ENCODE results near the gene OR6C4.
"Not testable (repeated sequence)": the region's sequence is repeated elsewhere in the genome, so short reads cannot be mapped to it uniquely, and the experiment has no call there.

The OR6C4 gene

GRCh38 chr12:55548756-55549155, 646 bp upstream of the OR6C4 start:
- ATAC-seq (ENCODE audit: low read depth): no peak
- no peaks in the 10 kb centered on the region for H3K36me3 ChIP-seq (ENCODE audit: low read depth)
- H3K27ac ChIP-seq (ENCODE audit: poor library complexity, severe bottlenecking): no peak overlapping the region
- H3K27me3 ChIP-seq (ENCODE audit: insufficient read depth, poor library complexity, severe bottlenecking): peaks cover 13% of the 10 kb centered on the region
- H3K4me1 ChIP-seq (ENCODE audit: insufficient read depth, poor library complexity, severe bottlenecking): no peaks in the 10 kb centered on the region
- TF ChIP-seq, protein P1, sequence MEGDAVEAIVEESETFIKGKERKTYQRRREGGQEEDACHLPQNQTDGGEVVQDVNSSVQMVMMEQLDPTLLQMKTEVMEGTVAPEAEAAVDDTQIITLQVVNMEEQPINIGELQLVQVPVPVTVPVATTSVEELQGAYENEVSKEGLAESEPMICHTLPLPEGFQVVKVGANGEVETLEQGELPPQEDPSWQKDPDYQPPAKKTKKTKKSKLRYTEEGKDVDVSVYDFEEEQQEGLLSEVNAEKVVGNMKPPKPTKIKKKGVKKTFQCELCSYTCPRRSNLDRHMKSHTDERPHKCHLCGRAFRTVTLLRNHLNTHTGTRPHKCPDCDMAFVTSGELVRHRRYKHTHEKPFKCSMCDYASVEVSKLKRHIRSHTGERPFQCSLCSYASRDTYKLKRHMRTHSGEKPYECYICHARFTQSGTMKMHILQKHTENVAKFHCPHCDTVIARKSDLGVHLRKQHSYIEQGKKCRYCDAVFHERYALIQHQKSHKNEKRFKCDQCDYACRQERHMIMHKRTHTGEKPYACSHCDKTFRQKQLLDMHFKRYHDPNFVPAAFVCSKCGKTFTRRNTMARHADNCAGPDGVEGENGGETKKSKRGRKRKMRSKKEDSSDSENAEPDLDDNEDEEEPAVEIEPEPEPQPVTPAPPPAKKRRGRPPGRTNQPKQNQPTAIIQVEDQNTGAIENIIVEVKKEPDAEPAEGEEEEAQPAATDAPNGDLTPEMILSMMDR (IDR thresholded peaks at IDR 0.05; ENCODE audit: poor library complexity, severe bottlenecking): no peak
- no peak for DNase-seq (ENCODE audit: low spot score)
- H3K4me3 ChIP-seq (ENCODE audit: severe bottlenecking): no peak overlapping the region
- H3K9me3 ChIP-seq (ENCODE audit: severe bottlenecking): peaks cover 4% of the 10 kb centered on the region

DNA sequence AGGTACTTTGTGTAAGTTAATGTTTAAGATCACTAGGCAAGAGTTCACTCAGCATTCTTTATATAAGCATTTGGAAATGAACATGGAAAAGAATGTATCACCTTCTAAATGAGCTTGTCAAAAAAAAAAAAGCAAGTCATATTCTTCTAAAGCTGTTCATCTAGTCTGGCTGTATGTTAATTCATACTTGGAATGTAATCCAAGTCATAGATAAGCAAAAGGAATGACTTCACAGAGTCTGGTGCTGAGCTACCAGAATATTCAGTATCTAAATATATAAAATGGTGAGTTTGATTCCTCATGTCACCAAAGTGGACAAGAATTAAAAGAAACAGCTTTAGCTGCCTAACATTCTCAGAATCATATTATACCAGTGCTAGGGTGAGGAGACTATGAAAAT, 4.9 kb downstream of the OR6C4 start:
- ATAC-seq (ENCODE audit: low read depth) (no peak), DNase-seq (ENCODE audit: low spot score) (no peak)
- no peaks in the 10 kb centered on the region for H3K9me3 ChIP-seq (ENCODE audit: severe bottlenecking)
- H3K4me1 ChIP-seq (ENCODE audit: insufficient read depth, poor library complexity, severe bottlenecking): no peaks in the 10 kb centered on the region
- TF ChIP-seq, protein P1 (IDR thresholded peaks at IDR 0.05; ENCODE audit: poor library complexity, severe bottlenecking): no peak
- no peak overlapping the region for H3K4me3 ChIP-seq (ENCODE audit: severe bottlenecking)
- H3K27me3 ChIP-seq (ENCODE audit: insufficient read depth, poor library complexity, severe bottlenecking): peaks cover 7% of the 10 kb centered on the region
- H3K27ac ChIP-seq (ENCODE audit: poor library complexity, severe bottlenecking): no peak overlapping the region
- no peaks in the 10 kb centered on the region for H3K36me3 ChIP-seq (ENCODE audit: low read depth)

DNA sequence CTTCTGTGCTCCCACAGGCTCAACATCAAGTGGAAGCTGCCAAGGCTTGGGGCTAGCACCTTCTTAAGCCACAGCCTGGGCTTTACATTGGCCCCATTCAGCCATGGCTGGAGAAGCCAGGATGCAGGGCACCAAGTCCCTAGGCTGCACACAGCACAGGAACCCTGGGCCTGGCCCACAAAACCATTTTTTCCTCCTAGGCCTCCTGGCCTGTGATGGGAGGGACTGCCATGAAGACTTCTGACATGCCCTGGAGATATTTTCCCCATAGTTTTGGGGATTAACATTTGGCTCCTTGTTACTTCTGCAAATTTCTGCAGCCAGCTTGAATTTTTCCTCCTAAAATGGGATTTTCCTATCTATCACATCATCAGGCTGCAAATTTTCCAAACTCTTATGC, 20.7 kb downstream of the OR6C4 start:
- not testable (repeated sequence) for H3K27ac ChIP-seq (ENCODE audit: poor library complexity, severe bottlenecking); H3K36me3 ChIP-seq (ENCODE audit: low read depth); DNase-seq (ENCODE audit: low spot score); H3K27me3 ChIP-seq (ENCODE audit: insufficient read depth, poor library complexity, severe bottlenecking); H3K4me1 ChIP-seq (ENCODE audit: insufficient read depth, poor library complexity, severe bottlenecking); ATAC-seq (ENCODE audit: low read depth); H3K9me3 ChIP-seq (ENCODE audit: severe bottlenecking); H3K4me3 ChIP-seq (ENCODE audit: severe bottlenecking)

DNA sequence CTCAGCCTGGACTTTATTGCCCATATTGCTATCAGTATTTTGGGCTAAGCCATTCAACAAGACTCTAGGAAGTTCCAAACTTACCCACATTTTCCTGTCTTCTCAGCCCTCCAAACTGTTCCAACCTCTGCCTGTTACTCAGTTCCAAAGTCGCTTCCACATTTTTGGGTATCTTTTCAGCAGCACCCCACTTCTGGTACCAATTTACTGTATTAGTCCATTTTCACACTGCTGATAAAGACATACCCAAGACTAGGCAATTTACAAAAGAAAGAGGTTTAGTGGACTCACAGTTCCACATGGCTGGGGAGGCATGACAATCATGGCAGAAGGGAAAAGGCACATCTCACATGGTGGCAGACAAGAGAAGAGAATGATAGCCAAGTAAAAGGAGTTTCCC, 21.3 kb downstream of the OR6C4 start:
- not testable (repeated sequence) for H3K9me3 ChIP-seq (ENCODE audit: severe bottlenecking); H3K4me3 ChIP-seq (ENCODE audit: severe bottlenecking); H3K4me1 ChIP-seq (ENCODE audit: insufficient read depth, poor library complexity, severe bottlenecking); H3K36me3 ChIP-seq (ENCODE audit: low read depth); DNase-seq (ENCODE audit: low spot score); H3K27me3 ChIP-seq (ENCODE audit: insufficient read depth, poor library complexity, severe bottlenecking); ATAC-seq (ENCODE audit: low read depth); H3K27ac ChIP-seq (ENCODE audit: poor library complexity, severe bottlenecking)

GRCh38 chr12:55572168-55572567, 22.8 kb downstream of the OR6C4 start, which contains the start of gene OR2AP1:
TSS of gene OR2AP1 (plus strand) at chr12:55572468. CDS start at chr12:55574415, 1,947 bp downstream.
- H3K27me3 ChIP-seq (ENCODE audit: insufficient read depth, poor library complexity, severe bottlenecking): no peaks in the 10 kb centered on the region
- H3K4me3 ChIP-seq (ENCODE audit: severe bottlenecking): no peak within 1 kb of the TSS
- ATAC-seq (ENCODE audit: low read depth) (no peak), DNase-seq (ENCODE audit: low spot score) (no peak)
- TF ChIP-seq, protein P1 (IDR thresholded peaks at IDR 0.05; ENCODE audit: poor library complexity, severe bottlenecking): no peak
- H3K4me1 ChIP-seq (ENCODE audit: insufficient read depth, poor library complexity, severe bottlenecking): no peaks in the 10 kb centered on the region
- peaks cover 6% of the 10 kb centered on the region for H3K9me3 ChIP-seq (ENCODE audit: severe bottlenecking)
- no peaks in the 10 kb centered on the region for H3K36me3 ChIP-seq (ENCODE audit: low read depth)
- no peak within 1 kb of the TSS for H3K27ac ChIP-seq (ENCODE audit: poor library complexity, severe bottlenecking)

DNA sequence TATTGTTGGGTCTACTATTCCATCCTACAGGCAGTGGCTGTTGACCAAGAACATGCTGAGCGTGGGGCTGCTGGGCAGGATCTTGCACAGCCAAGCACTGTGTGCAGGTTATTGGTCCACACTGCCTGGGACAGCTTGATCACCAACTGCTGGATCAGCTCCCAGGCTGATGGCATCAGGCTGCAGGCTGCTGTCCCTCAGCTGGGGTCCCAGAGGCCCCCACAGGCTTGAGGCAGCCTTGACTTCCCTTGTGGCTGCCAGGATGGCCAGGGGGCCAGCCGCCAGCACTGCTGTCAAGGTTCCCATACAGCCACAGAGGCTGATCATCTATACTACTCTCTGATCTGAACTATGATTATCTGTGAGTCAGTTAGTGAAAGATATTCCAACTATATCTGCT, 32.7 kb downstream of the OR6C4 start:
- no peak for DNase-seq (ENCODE audit: low spot score)
- no peak overlapping the region for H3K27ac ChIP-seq (ENCODE audit: poor library complexity, severe bottlenecking)
- H3K9me3 ChIP-seq (ENCODE audit: severe bottlenecking): no peaks in the 10 kb centered on the region
- TF ChIP-seq, protein P1 (IDR thresholded peaks at IDR 0.05; ENCODE audit: poor library complexity, severe bottlenecking): no peak
- no peak for ATAC-seq (ENCODE audit: low read depth)
- no peak overlapping the region for H3K4me3 ChIP-seq (ENCODE audit: severe bottlenecking)
- no peaks in the 10 kb centered on the region for H3K36me3 ChIP-seq (ENCODE audit: low read depth)
- H3K4me1 ChIP-seq (ENCODE audit: insufficient read depth, poor library complexity, severe bottlenecking): no peaks in the 10 kb centered on the region
- H3K27me3 ChIP-seq (ENCODE audit: insufficient read depth, poor library complexity, severe bottlenecking): peaks cover 4% of the 10 kb centered on the region

All from RWPE2 (cell line).